OCI-M2 (cell line): ENCODE data around the gene QSOX2.

Source experiments
- DNase-seq: peaks from one replicate; lab custom pipeline; 2025; ENCODE audit not compliant: unreplicated experiment; lab: John Stamatoyannopoulos, UW

The QSOX2 gene

DNA sequence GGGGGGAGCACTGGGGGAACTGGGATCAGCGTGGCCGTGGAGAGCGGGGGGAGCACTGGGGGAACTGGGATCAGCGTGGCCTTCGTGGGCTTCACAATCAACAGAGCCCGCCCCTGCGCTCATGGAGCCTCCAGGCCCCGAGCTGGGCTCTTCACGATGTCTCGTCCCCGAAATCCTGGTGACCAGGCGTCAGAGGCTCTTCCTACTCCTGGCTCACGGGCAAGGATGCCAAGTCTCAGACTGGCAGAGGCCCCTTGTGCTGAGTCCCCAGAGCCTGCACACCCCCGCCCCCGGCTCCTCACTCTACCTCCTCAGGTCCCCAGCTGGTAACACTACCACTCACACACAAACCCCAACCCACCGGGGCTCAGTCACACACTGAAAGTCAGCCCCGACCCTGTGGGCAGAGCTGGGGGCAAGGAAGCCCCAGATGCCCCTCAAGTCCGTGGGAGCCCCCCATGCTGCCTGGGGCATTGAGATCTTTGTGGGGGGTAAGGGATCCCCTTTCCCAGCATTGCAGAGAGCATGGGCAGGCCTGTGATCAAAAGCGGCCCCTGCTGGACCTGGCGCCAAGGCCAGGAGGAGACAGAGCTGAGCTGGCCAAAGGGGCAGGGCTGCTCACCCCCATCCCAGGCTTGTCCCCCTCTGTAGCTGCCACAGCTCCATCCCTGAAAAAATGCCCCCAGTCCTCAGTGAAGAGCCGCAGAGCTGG is 67.4 kb downstream of the QSOX2 start:
- DNase-seq = no peak

DNA sequence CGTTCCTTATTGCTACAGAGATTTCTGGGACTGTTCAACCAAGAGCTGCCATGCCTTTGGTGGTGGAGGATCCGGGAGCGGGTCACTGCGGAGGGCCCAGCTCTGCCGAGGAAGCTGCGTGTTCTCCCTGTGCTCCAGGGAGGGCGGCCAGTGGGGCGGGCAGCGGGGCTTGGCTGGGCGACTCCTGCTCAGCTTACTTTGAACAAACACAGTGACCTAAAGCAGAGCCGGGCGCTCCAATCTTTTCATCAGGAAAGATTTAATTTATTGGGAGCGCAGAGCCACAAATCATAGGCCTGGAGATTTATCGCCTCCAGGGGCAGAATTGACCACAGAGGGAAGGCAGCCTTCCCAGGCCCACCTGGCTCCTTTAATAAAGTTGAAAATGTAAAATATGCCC is 68.4 kb downstream of the QSOX2 start:
- no peak for DNase-seq

DNA sequence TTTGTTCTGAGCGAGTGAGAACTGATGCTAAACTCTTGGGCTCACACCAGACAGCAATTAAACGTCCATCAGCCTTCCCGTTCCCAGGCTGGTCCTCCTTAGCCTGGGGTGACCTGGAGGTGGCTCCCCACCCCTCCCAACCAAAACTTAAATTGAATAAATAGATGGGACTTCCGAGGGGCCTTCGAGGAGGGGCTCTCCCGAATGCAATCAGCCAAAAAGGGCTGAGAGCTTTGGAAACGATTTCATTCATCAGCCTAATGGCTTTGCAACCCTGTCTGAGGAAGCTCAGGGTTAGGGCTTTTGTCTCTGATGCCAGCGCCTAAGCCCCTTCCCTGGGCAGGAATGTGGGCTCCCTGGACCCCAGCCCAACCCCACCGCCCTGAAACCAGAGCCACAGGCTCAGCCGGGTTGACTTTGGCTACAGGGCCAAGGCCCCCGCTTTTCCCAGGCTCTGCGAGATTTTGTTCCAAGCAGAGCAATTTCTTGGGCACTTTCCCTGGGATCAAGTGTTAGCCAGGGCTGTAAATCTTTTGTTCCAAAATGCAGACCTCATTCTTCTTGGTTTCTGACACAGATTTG is 69.9 kb downstream of the QSOX2 start:
- no peak for DNase-seq

DNA sequence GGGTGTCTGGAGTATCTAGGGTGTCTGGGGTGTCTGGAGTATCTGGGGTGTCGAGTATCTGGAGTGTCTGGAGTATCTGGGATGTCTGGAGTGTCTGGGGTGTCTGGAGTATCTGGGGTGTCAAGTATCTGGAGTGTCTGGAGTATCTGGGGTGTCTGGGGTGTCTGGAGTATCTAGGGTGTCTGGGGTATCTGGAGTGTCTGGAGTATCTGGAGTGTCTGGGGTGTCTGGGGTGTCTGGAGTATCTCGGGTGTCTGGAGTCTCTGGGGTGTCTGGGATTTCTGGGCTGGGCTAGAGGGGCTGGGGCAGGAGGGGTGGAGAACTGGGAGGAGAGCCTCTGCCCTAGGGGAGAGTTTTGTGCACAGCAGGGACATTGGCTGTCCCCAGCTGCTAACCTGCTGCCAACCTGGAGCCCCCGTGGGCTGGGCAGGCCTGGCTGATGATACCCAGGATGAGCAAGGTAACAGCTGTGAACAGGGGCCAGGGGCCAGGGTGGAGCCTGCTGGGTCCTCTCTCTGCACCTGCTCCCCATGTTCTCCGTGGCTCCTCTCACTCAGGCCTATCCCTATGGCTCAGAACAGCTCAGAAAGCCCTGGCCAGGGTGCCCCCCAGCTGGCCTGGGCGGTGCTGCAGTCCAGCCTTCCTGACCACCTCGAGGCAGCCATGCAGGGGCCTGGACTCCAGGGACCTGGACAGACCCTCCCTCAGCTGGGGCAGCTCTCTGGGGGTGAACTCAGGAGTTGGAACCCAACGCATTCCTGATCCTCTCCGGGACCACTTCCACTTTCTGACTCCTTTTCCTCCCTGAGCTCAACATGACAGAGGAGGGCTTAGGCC is 70.6 kb downstream of the QSOX2 start:
- no peak for DNase-seq

DNA sequence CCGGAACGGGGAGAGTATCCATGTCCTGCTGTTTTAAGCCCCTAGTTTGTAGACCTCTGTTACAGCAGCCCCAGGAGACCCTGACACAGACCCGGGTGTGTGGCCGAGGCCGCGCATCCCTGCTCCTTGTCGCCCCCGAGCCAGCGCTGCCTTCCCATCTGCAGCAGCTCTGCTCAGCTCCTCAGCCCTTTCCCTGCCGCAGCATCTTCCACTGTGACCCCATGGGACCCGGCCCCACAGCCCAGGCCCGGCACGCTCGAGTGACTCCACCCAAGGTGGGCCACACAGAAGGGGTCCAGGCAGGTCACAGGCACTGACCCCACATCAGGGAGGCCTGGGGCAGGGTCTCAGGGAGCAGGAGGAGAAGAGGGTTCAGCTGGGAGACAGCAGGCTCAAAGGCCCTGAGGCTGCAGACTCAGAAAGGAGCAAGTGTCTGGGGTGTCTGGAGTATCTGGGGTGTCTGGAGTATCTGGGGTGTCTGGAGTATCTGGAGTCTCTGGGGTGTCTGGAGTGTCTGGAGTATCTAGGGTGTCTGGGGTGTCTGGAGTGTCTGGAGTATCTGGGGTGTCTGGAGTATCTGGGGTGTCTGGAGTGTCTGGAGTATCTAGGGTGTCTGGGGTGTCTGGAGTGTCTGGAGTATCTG is 71.8 kb downstream of the QSOX2 start:
- DNase-seq = no peak

DNA sequence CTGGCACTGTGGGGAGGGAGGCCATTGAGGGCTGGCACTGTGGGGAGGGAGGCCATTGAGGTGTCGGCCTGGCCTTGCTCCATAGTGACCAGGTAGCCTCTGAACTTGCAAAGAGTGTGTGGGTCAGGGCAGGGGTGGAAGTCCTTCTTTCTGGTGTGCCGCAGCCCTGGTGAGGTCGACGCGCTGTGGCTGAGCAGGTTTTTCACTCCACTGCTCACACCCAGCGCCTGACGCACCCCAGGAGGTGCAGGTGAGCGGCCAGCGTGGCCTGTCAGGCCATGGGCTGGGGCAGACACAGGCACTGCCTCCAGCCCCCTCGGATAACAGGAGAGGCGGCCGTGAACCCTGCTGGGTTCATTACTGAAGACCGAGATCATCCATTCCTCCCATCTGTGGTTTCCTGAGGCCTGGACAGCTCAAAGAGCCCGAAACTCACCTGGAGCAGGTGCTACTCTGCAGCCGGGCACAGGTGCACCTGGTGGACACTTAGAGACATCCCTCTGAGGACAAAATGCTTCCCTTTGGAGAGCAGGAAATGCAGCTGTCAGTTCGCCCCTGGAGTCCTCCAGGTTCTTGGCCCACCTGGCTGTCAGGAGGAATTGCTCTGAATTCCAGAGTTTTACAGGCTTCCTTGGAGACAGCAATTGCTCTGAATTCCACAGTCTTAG is 73.1 kb downstream of the QSOX2 start:
- no peak for DNase-seq

DNA sequence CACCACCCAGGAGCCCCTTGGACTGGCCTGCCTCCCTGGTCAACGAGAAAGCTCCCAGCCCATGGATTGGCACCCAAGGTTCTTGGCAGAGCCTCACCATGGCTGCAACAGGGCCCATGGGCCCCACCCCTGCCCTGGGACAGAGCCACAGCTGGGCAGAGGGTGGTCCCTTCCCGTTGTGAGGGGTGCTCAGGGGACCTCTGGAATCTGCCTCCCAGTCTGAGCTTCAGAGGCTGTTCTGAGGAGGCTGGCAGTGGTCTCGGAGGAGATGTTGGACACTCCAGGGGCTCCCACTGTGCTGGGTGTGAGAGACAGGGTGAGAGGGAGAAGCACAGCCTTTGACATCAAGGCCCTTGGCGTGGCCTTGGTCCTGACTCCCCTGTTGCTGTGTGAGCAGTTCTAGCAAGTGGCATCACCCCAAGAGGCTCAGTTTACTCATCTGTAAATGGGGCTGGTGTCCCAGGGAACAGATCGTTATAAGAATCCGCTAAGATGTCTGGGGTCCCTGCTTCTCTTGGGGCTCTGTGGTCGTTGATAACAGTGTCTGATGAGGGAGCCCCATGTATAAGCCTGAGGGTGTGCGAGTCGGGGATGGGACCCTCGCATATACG is 73.7 kb downstream of the QSOX2 start:
- no peak for DNase-seq

DNA sequence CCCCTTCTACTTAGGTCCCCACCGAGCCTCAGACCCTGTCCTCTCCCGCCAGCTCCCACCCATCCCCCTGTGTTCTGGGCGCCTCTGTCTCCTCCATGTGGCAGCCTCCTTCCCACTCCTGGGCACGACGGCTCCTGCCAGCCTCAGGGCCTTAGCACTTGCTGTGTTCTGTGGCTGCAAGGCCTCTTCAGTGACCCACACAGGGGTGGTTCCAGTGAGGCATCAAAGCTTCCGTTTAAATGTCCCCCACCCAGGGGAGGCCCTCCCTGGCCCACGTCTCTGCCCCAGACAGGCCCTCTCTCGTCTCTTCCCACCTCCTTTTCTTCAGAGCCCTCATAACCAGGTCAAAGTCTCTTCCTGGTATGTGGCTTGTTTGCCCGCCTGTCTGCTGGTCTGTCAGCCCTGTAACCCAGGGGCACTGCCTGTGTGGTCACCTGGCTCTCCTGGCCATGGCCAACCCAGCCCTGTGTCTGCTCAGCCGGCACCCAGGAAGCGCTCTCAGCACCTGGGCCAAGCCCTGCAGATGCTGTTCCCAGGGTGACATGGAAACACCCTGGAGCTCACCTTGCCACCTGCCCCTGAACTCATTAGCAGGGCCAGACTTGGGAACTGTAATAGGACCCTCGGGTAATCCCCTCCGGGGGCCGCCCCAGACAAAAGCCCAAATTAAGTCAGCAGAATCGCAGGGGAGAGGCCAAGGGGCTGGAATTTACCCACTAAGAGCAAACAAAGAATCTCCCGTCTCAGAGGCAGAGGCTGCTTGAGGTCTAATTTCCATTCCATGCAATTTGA is 74.4 kb downstream of the QSOX2 start:
- no peak for DNase-seq

DNA sequence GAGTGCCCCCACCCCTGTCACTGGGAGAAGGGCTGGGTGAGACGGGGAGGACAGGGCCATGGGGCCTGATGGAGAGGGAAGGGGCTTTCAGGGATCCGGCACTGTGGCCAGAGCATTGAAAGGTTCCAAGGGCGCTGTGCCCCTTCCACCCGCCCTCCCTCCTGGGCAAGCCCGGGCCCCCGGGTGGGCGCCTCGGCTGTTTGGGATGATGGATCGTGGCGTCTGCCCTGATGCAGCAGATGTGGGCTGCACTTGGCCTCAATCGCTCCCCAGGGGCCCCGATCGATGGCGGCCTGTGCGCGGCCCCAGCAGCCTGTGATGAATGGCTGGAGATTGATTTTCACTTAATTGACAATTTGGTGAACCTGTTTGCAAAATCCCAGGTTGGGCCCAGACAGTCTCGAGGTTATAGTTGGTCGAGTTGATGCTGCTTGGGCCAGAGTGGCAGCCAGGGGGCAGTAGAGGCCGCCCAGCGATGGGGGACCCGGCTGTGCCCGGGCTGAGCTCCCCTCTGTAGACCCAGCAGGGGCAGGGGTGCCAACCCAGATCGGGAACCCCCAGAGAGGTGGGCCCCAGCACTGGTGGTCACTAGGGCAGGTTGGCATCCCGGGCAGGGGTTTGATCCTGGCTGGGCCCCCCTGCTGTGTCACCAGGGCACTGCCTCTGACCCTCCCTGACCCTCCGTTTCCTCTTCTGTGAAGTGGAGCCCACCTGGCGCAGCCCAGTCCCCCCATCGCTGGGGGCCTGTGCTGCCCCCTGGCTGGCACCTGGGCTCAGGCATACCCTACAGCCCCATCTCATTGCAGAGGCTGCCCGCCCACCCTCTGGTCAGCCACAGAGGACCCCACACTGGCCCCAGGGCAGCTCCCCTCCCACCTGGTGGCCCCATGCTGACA is 75.4 kb downstream of the QSOX2 start:
- no peak for DNase-seq

DNA sequence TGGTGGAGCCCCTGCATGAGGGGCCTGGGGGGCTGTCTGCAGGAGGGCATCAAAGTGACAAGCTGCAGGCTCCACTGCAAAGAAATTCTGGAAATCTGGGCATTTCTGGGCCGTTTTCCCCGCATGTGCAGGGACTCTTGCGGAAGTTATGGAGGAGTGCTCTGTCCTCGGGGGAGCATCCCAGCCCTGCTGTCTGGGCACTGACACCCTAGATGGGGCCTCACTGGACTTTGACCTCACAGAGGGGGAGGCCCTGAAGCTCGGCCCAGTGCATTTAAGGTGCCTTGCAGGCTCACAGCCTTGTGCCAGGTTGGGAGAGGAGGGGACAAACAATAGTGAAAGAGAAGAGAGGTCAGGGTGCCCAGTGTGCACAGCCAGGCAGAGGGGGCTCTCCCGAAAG is 76.1 kb downstream of the QSOX2 start:
- no peak for DNase-seq

DNA sequence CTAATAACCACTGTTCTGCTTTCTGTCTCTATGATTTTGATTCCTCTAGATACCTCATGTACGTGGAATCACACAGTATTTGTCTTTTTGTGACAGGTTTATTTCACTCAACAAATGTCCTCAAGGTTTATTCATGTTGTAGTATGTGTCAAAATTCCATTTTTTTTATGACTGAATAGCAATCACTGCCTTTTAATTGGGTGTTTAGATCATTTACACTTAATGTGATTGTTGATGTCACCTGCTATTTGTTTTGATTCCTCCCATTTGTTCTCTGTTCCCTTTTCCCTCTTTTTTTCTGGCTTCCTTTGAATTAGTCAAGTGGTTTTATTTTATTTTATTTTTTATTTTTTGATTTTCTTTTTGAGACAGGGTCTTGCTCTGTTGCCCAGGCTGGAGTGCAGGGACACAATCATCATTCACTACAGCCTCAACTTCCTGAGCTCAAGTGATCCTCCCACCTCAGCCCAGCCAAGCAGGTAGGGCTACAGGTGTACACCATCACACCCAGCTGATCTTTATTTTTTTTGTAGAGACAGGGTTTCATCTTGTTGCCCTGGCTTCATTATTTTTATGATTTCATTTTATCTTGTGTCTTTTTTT is 82.3 kb downstream of the QSOX2 start:
- DNase-seq = no peak

DNA sequence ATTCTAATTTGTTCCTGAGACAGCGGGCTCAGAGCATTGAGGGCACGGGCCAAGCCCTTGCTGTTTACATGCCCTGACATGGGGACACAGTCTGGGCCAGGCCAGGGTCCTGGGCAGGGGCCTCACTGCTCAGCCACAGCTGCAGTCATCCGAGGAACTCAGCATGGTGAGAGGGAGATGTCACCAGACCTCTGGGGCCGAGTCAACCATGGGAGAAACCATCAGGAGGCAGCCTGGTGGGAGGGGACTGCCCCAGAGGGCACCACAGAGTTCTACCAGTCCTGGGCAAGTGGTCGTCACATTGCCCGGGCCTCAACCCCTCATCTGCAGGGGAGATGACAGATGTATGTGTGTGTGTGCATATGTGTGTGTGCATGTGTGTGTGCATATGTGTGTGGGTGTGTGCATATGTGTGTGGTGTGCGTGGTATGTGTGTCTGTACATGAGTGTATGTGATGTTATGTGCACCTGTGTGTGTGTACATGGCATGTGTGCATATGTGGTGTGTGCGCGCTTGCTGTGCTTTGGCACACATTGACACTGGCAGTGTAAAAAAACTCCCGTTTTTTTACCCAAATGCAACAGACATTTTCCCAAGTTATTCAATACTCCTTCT is 84.5 kb downstream of the QSOX2 start:
- no peak for DNase-seq

DNA sequence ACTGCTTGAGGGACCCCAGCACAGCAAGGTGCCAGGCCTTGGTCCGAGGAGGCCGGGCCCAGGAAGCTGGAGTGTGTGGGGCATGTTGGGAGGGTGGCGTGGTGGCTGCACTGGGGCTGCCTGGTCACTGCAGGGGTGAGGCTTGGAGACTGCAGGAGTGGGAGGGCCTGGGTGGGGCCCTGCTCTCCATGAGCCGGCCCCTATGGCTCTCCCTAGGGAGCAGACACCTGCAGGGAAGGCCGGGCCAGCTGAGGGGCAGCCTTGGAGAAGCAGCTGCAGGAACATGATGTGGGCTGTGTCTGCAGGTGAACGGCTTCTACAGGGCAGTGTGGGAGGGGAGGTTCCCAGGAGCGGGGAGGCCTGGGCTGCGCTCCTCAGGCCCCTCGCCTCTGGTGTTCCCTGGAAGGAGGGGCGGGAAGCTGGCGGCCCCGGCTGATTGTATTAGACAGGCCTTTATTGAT is 85.2 kb downstream of the QSOX2 start:
- no peak for DNase-seq

DNA sequence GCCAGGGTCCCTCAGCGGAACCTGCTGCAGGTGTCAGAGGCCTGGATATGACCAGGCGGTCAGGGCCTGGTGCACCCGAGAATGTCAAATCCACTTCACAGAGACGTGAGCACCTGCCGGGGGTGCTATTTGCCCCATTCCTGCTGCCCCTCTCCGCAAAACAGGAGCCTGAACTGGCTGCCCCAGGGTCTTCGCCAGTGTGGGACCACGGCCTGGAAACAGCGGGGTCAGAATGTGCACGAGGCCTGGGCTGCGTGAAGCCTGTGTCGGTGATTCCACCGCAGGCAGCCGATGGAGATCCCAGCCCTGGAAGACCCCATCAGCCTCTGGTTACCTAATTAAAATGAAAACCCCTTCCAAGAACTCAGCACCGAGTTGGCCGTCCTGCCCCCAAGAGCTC is 85.8 kb downstream of the QSOX2 start:
- DNase-seq = no peak

DNA sequence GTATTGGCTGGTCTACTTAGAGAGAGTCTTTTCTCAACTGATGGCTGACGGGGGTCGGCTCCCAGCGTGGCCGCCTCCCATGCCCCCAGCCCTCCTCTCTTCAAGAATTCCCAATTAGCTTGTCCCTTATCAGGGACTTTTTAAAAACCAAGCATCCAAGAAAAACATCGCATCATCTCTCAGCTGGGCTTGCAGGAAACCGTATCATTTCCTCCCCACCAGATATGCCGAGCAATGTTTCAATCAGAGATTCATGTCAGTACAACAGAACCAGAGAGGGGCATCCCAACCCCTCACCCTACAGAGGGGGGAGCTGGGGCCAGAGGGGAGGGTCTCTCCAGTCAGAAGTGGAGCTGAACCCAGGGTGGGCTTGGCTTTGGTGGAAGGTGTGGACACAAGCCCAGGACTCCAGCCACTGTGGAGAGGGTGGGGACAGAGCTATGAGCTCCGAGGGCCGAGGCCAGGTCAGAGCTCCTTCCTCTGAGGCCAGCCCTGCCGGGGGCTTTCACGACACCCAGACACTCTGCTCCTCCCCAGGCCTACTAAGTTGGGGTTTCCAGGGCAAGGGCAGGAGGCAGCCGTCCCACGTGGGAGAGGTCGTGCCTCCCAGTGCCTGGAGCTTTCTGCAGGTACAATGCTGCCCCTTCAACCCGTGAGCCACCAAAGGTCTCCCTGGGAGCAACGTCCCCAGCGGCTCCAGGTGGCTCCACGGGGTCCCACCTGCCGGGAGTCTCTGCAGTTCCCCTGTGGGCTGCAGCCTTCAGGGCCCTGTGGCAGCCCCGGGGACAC is 87.9 kb downstream of the QSOX2 start:
- DNase-seq = no peak
